Measurements from ENCODE around the gene PLCZ1.

DNA sequence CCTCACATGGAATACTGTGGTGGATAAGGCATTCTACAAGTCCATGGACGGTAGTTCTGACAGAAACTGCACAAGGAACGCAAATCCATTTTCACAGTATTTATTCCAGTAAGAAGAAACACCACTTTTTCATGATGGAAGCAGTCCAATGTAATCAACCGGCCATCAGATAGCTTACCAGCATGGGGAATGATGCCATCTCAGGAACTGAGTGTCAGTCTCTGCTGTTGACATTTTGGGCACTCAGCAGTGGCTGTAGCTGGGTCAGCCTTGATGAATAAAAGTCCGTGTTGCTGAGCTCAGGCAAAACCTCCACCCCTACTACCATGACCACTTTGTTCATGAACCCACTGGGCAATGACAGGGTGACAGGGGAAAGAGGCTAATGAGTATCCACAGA lies 103.4 kb downstream of the PLCZ1 start:
- TF ChIP-seq CTCF (IDR thresholded peaks at IDR 0.05; ENCODE audit: low read depth, low read length, poor library complexity, severe bottlenecking) (no peak), EZH2phosphoT487 (IDR thresholded peaks at IDR 0.05; ENCODE audit: borderline replicate concordance, low read length) (no peak)
